ENCODE results near the gene PRR5L.

DNA sequence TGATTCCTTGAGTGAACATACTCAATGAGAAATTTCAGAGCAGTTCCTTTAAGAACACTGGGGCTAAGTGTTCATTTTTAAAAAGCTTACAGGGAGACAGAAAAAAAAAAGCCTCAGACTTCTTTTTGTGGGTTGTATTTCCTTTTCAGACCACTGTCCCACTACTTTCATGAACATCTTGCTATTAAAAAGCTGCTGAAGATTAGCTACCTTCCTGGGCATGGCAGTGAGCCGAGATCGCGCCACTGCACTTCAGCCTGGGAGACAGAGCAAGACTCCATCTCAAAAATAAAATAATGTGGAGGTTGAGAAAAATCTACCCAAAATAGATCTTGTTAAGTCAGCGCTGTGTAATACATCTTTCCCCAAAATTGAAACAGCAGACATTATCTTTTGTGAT is 203.2 kb downstream of the PRR5L start:
- TF ChIP-seq, protein P1, sequence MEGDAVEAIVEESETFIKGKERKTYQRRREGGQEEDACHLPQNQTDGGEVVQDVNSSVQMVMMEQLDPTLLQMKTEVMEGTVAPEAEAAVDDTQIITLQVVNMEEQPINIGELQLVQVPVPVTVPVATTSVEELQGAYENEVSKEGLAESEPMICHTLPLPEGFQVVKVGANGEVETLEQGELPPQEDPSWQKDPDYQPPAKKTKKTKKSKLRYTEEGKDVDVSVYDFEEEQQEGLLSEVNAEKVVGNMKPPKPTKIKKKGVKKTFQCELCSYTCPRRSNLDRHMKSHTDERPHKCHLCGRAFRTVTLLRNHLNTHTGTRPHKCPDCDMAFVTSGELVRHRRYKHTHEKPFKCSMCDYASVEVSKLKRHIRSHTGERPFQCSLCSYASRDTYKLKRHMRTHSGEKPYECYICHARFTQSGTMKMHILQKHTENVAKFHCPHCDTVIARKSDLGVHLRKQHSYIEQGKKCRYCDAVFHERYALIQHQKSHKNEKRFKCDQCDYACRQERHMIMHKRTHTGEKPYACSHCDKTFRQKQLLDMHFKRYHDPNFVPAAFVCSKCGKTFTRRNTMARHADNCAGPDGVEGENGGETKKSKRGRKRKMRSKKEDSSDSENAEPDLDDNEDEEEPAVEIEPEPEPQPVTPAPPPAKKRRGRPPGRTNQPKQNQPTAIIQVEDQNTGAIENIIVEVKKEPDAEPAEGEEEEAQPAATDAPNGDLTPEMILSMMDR (IDR thresholded peaks at IDR 0.05) = no peak
- TF ChIP-seq POLR2AphosphoS5 (IDR thresholded peaks at IDR 0.05; ENCODE audit: low read depth, low read length) = no peak
- TF ChIP-seq, protein P2, sequence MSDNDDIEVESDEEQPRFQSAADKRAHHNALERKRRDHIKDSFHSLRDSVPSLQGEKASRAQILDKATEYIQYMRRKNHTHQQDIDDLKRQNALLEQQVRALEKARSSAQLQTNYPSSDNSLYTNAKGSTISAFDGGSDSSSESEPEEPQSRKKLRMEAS (IDR thresholded peaks at IDR 0.05; ENCODE audit: low read depth) = no peak
- no peak for TF ChIP-seq TCF12 (IDR thresholded peaks at IDR 0.05)
- TF ChIP-seq RCOR1 (IDR thresholded peaks at IDR 0.05; ENCODE audit: low read length) = no peak
- no peak for TF ChIP-seq EP300 (IDR thresholded peaks at IDR 0.05; ENCODE audit: borderline replicate concordance in 1 of 2, low read depth in 1 of 2, low read length in 1 of 2)
- no peak for TF ChIP-seq FOXM1 (IDR thresholded peaks at IDR 0.05; ENCODE audit: low read depth)
- TF ChIP-seq, protein P3, sequence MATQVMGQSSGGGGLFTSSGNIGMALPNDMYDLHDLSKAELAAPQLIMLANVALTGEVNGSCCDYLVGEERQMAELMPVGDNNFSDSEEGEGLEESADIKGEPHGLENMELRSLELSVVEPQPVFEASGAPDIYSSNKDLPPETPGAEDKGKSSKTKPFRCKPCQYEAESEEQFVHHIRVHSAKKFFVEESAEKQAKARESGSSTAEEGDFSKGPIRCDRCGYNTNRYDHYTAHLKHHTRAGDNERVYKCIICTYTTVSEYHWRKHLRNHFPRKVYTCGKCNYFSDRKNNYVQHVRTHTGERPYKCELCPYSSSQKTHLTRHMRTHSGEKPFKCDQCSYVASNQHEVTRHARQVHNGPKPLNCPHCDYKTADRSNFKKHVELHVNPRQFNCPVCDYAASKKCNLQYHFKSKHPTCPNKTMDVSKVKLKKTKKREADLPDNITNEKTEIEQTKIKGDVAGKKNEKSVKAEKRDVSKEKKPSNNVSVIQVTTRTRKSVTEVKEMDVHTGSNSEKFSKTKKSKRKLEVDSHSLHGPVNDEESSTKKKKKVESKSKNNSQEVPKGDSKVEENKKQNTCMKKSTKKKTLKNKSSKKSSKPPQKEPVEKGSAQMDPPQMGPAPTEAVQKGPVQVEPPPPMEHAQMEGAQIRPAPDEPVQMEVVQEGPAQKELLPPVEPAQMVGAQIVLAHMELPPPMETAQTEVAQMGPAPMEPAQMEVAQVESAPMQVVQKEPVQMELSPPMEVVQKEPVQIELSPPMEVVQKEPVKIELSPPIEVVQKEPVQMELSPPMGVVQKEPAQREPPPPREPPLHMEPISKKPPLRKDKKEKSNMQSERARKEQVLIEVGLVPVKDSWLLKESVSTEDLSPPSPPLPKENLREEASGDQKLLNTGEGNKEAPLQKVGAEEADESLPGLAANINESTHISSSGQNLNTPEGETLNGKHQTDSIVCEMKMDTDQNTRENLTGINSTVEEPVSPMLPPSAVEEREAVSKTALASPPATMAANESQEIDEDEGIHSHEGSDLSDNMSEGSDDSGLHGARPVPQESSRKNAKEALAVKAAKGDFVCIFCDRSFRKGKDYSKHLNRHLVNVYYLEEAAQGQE (IDR thresholded peaks at IDR 0.05; ENCODE audit: low read depth, low read length) = no peak

All from SK-N-SH (cell line).